ENCODE measurements around the gene PLCD1.
"Not testable (repeated sequence)": the region's sequence is repeated elsewhere in the genome, so short reads cannot be mapped to it uniquely, and the experiment has no call there.

The PLCD1 gene

DNA sequence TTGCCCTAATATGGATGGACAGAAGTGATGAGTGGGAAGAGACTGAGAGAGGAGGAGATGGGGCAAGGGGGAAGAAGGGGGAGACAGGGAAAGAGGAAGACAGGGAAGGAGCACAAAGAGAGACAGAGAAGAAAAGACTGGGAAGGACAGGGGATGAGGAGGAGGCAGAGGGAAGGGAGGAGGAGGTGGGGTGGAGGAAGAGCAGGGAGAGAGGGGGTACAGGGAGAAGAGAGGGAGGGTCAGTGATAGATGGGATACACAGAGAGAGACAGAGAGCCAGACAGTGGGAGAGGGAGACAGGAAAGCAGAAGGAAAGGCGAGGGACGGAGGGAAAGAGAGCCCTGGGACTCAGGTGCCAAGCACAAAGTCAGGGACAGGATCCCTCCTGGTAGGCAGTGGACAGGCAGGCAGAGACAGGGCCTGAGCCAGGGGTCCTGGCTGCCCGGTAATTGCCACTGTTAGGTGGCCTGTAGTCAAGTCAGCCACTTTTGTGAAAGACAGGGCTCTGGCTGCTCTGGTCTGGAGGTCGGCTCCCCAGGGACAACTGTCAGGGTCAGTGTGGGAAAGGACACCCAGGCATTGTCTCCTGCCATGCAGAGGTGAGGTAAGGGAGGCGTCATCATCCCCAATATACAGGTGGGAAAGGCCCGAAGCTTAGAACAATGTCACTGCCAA lies 29.1 kb downstream of the PLCD1 start:
- DNase-seq (ENCODE audit: low spot score), result no peak

DNA sequence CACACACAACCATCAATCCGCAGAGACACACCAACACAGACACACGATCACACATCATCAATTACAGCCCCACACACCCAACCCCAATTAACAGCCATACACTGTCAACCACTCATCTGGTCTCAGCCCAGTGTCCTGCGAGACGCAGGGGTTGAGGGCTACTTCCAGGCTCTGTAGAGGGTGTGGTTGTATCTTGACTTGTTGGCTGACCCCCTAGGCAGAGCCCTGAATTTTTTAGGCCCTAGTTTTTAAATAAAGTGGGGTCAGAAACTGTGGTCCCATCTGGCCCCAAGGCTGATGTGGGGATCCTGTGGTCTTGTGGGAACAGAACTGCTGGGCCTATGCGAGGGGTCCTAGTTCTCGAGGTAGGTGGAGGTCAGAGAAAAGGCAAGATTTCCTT lies 29.6 kb downstream of the PLCD1 start:
- DNase-seq (ENCODE audit: low spot score), result no peak

DNA sequence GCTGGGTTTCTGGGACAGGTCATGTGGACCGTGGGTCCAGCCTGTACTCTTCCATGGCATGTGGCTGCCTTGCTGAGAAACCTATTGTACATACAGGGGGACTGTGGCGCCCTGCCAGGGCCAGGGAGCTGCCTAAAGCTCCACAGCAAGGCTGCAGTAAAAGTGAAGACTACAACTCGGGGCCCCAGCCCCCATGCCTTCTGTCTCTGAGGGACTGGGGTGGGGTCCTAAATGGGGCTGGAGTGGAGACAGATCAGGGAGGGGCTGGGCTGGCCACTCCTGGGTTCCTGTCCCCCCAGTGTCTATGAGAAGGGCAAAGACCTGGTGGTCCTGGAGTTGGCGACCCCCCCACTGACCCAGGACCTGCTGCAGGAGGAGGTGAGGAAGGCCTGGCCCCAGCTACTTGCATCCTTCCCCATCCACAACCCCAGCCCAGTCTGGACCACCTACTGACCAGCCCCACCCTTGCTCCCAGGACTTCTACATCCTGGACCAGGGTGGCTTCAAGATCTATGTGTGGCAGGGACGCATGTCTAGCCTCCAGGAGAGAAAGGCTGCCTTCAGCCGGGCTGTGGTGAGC lies 31.6 kb downstream of the PLCD1 start:
- DNase-seq (ENCODE audit: low spot score), result no peak

DNA sequence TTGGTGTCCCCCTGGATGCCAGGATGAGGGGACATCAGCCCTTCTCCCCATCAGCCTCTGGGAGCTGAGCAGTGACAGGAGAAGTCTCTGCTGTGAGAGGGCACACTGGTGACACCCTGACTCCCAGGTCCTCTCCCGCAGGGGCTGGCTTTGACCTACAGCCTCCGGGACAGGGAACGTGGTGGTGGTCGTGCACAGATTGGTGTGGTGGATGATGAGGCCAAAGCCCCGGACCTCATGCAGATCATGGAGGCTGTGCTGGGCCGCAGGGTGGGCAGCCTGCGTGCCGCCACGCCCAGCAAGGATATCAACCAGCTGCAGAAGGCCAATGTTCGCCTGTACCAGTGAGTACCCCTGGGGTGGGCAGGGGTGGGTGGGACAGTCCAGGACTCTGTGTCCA lies 32.1 kb downstream of the PLCD1 start:
- no peak for DNase-seq (ENCODE audit: low spot score)

DNA sequence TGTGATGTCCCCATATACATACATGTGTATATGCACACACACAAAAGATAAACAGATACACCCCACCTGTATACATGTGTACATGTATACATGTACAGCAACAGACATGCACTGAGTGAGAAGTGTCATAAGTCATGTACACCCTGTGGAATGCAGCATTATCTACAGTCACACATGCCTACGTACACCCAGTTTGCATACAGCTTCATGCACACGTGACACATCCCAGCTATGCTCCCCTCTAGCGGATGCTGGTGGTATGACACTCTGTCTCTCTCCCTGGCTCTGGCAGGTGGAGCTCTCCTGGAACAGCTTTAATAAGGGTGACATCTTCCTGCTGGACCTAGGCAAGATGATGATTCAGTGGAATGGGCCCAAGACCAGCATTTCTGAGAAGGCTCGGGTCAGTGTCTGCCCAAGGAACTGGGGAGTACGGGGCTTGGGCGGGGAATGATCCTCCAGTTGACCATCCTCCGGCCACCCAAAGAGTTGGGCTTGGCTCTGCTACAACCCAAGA lies 32.6 kb downstream of the PLCD1 start:
- peak; percentile 77 for DNase-seq (ENCODE audit: low spot score)

DNA sequence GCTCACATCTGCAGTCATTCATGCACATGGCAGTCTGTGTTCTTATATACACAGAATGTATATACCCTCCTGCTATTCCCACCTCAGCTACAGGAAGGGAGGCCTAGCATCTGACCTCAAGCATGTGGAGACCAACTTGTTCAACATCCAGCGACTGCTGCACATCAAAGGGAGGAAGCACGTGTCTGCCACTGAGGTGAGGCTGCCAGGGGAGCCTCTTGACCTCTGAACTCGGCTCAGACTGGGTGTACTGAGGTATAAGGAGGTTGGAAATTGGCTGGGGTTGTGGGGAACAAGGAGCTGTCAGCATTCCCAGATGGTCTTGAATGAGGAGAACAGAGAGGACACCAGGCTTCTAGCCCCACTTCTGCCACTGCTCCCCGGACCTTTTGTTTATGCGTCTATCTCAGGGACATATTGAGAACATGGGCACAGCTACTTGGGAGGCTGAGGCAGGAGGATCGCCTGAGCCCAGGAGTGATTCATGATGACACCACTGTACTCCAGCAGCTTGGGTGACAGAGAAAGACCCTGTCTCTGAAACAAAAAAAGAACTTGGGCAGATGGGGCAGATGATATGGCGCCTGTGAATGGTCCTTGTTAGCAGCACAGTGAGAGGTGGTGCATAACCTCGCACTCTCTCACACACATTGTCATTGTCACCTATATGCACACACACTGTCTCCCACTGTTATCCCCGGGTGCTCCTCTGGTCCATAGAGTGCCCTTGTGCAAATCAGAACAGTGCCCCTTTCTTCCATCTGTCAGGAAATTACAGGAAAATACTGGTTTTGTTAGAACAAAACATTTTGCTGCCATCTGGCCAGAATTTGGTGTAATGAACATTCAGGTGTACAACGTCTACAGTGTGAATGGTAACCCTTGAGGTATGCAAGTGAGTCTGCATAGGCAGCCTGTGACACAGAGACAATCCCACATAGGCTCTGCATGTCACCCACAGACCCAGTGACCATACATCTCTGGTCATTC lies 33.5 kb downstream of the PLCD1 start:
- no peak for DNase-seq (ENCODE audit: low spot score)

DNA sequence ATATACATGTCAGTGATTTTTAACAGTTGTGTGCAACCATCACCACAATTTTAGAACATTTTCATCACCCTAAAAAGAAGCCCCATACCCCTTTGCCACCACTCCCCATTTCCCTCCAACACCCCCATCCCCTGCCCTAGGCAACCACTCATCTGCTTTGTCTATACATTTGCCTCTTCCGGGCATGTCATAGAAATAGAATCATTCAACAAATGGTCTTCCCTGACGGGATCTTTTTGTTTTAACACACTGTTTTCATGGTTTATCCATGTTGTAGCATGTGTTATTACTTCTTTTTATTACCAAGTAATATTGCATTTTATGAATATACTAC lies 34.8 kb downstream of the PLCD1 start:
- DNase-seq (ENCODE audit: low spot score), result no peak

DNA sequence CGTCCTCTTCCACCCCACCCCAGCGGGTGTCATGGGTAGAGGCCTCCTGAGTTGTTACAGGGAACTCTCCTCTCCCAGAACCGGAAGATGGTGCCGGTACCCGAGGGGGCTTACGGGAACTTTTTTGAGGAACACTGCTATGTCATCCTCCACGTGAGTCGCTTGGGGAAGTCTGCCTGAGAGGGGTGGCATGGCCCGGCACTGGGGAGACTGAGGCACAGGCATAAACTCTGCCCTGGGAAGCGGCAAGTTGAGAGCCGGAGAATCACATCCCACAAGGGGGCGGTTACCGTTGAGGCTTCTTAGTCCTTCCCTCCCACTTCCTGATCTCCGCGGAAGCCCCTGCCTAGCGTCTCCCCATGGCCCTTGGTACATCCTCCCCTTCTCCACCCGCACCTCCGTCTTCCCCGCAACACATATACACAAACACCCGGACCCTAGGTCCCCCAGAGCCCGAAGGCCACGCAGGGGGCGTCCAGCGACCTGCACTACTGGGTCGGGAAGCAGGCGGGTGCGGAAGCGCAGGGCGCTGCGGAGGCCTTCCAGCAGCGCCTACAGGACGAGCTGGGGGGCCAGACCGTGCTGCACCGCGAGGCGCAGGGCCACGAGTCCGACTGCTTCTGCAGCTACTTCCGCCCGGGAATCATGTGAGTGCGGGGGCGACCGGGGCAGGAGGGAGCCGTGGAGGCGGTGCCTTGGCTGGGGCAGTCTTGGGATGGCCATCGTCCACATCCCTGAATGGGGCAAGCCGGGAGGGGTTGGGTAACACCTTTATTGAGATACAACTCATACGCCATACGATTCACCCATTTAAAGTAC lies 35.4 kb downstream of the PLCD1 start:
- no peak for DNase-seq (ENCODE audit: low spot score)

DNA sequence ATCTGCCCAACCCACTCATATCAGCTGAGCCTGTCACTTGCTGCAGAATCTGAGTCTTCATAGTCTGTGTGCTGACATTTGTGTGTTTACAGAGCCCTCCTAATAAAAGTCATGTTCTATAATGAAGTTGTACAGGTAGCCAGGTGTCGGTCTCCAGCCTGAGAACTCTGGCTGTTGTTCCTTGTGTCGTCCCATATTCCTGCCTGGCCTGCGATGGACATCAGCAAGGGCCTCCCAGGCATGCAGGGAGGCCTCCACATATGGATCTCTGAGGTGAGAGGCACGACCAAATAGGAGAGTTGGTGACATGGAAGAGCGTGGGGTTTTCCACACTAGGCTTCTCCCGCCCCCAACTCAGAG lies 36.0 kb downstream of the PLCD1 start:
- DNase-seq (ENCODE audit: low spot score), result no peak

DNA sequence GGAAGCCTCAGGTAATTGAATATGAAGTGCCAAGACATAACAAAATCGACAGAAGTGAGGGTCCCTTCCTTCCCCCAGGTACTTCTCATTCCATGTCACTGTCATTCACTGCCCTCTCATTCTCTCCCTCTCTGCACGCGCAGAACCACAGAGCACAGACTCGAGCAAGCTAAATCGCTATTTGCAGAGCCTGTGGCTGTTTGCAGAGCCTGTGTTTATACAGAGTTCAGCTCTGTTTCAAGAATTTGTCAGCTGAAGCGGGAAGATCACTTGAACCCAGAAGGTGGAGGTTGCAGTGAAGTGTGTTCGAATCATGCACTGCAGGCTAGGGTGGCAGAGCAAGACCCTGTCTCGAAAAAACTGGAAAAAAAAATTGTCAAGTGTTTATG lies 36.4 kb downstream of the PLCD1 start:
- no peak for DNase-seq (ENCODE audit: low spot score)

DNA sequence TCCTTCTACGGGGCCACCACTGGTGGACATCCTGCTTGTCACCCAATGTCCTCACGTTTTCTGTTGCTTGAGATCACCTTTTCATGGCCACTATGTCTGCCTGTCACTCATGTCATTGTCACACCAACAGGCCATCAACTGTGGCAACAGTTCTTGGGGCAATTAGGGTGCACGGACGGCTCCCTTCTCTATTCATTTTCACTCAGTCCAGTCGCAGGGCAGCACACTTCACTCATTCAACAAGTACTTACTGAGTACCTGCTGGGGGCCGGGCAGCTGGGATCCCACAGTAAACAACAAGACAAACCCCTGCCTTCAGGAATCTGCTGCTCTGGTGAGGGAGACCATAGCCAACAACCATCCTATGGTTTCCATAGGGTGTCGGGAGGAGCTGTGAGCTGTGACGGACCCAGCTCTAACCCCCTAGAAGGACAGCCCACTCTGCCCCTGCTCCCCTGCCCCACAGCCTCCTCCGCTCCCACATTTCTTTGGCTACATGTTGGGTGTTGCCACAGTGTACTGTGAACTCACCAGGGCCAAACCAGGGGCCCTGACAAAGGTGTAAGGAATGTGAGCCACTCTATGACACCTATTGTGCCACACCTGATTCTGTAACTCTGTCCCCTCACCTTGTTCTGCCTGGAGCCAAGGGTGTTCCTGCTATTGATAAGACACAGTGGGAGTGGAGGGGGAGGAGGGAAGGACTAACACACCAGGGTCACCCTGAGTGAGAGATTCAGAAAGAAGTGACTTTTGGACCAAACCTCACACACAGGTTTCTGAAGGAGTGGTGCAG lies 37.0 kb downstream of the PLCD1 start:
- DNase-seq (ENCODE audit: low spot score), result peak; percentile 85

DNA sequence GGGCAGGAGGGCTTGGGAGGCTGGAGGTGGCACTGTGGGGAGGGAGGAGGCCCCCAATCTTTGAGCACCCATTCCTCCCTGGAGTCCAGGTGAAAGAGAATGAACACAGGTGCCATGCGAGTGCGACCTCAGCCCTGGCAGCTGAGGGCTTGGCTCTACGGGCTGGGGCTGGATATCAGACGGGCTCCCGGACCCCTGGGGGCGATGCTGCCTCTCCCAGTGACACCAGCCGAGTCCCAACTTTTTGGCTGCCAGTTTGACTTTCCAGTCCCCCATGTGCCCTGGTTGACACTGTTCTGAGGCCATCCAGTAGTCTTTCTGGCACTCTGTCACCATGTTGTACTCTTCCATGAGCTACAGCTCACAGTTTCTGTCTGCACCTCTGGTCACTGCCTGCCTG lies 37.6 kb downstream of the PLCD1 start:
- DNase-seq (ENCODE audit: low spot score), result no peak

DNA sequence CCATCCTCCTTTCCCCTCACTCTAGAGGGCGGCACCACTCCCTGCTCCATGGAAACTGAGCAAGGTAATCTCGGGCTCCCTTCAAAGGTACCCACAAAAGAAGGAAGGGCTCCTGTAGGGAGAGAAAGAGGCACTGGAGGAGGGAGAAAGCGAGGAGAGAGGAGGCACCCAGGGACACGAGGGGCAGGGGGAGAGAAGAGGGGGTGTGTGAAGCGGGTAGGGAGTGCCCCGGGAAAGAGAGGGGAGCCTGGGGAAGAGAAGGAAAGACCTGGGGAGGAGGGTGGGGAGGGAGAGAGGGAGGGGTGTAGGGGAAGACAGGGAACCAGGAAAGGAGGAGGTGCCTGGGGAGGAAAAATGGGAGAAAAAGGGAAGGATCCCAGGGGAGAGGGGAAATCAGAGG lies 38.3 kb downstream of the PLCD1 start:
- DNase-seq (ENCODE audit: low spot score), result no peak

DNA sequence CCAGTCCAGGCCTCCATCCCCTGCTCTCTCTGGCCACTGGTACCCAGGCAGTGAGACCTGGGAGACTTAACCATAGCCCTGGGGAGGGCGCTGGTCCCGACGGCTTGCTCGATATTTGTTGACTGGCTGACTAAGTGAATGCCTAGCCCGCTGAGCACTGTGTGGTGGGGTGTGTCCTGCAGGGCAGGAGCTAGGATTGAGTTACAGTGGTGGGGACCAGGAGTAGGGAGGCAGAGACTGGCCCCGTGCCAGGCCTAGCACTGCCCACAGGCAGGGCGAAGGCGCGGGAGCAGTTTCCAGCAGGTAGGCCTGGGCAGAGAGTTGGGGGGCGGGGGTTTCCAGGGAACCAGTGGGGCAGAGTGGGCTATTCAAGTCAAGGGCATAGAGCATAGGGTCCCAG lies 38.9 kb downstream of the PLCD1 start, which contains the start of gene VILL:
TSS of gene VILL (plus strand) at position 260 of the 400 bp plus-strand sequence. CDS start 2,887 bp downstream, outside the sequence.
- DNase-seq (ENCODE audit: low spot score), result peak; percentile 88

DNA sequence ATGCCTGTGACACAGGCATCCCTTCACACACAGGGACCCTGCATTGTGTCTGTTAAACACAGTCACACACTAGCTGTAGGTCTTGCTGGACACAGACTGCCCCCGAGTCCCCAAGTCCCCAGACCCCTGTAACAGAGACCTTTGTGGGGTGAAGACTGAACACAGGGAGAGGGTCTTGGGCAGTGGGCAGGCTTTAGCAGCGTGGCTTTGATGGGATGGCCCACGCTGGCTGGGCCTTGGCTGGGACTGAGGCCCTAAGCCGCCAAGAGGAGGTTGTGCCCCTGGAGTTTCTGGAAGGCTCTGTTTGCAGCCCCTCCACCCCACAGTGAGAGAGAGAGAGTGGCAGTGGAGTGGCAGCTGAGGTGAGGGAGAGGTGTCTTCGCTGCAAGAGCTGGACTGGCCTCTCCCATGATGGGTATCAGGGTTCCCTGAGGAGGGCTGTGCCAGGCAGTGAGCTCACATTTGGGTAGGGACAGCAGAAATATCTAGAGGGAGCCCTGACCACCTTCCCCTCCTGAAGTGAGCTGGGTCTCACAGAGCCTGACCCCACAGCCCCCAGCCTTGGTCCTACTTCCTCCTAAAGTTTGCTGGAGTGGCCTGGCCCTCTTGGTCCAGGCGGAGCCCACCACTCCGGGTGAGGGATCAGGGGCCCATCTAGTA lies 39.5 kb downstream of the PLCD1 start:
- no peak for DNase-seq (ENCODE audit: low spot score)

DNA sequence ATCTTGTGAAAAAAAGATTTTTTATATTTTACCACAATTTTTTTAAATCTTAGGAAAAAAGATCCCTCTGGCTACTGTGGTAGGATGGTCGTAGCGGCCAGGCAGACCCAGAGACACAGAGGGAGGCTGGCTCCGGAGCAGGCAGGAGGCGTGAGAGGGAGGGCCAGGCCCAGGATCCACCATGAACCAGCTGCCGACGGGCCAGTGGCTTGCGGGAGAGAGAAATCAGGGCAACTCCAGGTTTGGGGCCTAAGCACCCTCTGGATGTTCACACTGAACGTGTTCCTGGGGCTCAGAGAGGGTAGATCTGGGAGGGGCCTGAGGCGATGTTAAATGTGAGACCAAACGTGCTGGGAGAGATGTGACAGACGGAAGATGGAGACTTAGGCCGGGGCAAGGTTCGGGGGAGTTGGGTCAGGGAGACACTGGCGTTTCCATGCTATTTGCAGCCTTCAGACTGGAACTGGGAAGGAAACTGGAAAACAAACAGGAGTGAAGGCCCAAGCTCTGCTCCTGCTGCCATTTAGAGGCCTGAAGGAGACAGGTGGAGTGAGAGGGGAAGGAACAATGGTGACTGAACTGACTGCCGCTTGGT lies 40.4 kb downstream of the PLCD1 start:
- DNase-seq (ENCODE audit: low spot score), result no peak

DNA sequence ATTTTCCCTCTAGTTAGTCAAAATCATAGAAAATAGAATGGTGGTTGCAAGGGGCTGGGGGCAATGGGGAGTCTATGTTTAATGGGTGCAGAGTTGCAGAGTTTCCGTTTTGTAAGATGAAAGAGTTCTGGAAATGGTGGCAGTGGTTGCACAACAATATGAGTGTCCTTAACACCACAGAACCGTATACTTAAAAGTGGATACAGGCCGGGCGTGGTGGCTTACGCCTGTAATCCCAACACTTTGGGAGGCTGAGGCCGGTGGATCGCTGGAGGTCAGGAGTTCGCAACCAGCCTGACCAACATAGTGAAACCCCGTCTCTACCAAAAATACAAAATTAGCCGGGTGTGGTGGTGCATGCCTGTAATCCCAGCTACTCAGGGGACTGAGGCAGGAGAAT lies 41.1 kb downstream of the PLCD1 start:
- DNase-seq (ENCODE audit: low spot score), result not testable (repeated sequence)

DNA sequence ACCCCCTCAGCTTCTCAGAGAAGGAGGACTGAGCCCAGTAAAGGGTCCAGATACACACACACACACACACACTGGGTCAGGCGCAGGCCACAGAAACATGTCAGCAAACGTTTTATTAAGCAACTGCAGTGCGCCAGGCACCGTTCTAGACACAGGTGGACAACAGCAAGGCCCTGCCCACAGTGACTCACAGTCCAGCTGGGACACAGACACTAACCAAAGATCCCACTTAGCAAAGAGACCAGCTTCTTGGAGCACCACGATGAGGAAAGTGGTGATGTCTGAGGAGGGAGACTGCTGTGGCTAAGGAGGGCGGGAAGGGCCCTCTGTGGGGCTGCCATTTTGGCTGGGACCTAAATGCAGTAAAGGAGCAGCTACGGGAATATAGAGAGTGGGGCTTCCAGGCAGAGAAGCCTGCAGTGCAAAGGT lies 41.7 kb downstream of the PLCD1 start:
- DNase-seq (ENCODE audit: low spot score), result no peak

DNA sequence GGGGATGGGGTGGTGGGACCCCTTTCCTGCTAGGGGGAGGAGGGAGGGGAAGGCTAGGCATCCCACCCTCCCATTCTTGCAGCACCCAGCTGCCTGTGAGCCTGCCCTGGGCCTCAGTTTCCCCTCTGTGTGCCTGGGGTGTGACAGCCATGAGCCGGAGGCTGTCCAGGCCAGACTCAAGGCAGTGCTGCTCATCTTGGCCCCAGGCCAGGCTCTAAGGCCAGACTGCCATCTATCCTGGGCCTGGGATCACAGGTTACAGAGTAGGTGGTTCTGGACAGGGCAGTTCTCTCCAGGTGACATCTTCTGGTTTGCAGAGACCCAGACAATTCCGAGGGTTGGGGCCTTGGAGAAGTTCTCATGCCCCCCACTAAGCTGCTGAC lies 42.1 kb downstream of the PLCD1 start:
- peak; percentile 42 for DNase-seq (ENCODE audit: low spot score)

All from LoVo (cell line).